ENCODE results near the gene PWWP2B. TPM values are rescaled to one million over a fixed set of nuclear protein-coding genes. Genes with fewer than 3 reads are reported as not detected.

Gene PWWP2B
- polyA plus RNA-seq, 1 experiment: 1.1 TPM

DNA sequence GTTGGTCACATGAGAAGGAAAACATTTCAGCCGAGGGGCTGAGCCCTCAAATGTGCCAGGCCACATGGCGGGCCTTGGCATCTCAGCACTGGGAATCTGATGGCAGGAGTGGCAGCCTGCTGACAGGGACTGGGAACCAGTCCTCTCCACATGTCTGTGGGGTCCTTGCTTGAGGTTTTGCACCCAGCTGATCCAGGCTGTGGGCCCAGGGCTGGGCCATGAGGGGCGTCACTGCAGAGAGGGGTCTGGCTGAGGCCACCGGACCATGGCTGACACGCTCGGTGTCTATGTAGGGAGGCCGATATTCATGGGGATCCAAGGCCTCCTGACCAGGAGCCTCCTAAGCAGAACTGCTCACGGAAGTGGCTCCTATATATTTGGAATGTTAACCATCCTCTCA lies 31.0 kb upstream of the PWWP2B start:
- TF ChIP-seq, protein P1, sequence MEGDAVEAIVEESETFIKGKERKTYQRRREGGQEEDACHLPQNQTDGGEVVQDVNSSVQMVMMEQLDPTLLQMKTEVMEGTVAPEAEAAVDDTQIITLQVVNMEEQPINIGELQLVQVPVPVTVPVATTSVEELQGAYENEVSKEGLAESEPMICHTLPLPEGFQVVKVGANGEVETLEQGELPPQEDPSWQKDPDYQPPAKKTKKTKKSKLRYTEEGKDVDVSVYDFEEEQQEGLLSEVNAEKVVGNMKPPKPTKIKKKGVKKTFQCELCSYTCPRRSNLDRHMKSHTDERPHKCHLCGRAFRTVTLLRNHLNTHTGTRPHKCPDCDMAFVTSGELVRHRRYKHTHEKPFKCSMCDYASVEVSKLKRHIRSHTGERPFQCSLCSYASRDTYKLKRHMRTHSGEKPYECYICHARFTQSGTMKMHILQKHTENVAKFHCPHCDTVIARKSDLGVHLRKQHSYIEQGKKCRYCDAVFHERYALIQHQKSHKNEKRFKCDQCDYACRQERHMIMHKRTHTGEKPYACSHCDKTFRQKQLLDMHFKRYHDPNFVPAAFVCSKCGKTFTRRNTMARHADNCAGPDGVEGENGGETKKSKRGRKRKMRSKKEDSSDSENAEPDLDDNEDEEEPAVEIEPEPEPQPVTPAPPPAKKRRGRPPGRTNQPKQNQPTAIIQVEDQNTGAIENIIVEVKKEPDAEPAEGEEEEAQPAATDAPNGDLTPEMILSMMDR (IDR thresholded peaks at IDR 0.05; ENCODE audit: low read depth, low read length): no peak
- no peak for DNase-seq (ENCODE audit: low read depth, low spot score)
- Histone ChIP-seq H3K9me3 (ENCODE audit: control insufficient read depth, insufficient read depth, low read length) (peaks cover 8% of the 10 kb centered on the region), H3K27ac (ENCODE audit: low read depth, low read length) (no peak overlapping the region), H3K4me3 (ENCODE audit: low read depth, low read length) (no peak overlapping the region), H3K27me3 (ENCODE audit: control insufficient read depth, insufficient read depth, low read length) (no peaks in the 10 kb centered on the region)
- ChIA-PET CTCF (no interaction called here), POLR2A (no interaction called here)

DNA sequence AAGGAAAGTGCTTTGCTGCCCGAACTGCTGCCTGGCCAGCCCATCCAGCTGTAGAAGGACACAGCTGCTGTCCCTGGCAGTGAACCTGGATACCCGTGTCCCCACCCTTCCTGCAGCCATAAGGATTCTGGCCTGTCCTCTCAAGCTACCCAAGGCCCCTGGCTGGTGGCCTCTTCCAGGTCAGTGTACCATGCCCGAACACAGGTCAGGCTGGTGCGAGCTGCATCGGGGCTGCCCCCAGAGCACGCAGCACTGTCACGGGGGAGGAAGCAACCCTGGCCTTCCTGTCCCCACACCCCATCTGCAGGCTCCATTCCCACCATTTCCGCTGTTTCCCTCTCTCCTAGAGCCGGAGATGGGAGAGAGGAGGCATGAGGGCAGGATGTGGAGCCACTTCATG lies 30.5 kb upstream of the PWWP2B start:
- ChIA-PET POLR2A (no interaction called here), CTCF (no interaction called here)
- H3K27ac ChIP-seq (ENCODE audit: low read depth, low read length): no peak overlapping the region
- H3K4me3 ChIP-seq (ENCODE audit: low read depth, low read length): no peak overlapping the region
- no peaks in the 10 kb centered on the region for H3K27me3 ChIP-seq (ENCODE audit: control insufficient read depth, insufficient read depth, low read length)
- TF ChIP-seq, protein P1 (IDR thresholded peaks at IDR 0.05; ENCODE audit: low read depth, low read length): no peak
- no peak for DNase-seq (ENCODE audit: low read depth, low spot score)
- peaks cover 9% of the 10 kb centered on the region for H3K9me3 ChIP-seq (ENCODE audit: control insufficient read depth, insufficient read depth, low read length)

DNA sequence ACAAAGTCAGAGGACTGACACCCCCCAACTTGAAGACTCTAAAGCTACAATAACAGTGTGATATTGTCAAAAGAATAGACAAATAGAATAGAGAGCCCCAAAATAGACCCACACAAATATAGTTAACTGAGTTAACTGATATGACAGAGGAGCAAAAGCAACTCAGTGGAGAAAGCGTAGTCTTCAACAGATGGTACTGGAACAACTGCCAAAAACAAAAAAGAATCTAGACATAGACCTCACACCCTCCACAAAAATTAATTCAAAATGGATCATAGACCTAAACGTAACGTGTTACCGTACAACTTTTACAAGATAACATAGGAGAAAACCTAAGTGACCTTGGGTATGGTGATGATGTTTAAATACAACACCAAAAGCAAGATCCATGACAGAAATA lies 28.6 kb upstream of the PWWP2B start:
- H3K27ac ChIP-seq (ENCODE audit: low read depth, low read length): no peak overlapping the region
- ChIA-PET POLR2A (no interaction called here), CTCF (no interaction called here)

DNA sequence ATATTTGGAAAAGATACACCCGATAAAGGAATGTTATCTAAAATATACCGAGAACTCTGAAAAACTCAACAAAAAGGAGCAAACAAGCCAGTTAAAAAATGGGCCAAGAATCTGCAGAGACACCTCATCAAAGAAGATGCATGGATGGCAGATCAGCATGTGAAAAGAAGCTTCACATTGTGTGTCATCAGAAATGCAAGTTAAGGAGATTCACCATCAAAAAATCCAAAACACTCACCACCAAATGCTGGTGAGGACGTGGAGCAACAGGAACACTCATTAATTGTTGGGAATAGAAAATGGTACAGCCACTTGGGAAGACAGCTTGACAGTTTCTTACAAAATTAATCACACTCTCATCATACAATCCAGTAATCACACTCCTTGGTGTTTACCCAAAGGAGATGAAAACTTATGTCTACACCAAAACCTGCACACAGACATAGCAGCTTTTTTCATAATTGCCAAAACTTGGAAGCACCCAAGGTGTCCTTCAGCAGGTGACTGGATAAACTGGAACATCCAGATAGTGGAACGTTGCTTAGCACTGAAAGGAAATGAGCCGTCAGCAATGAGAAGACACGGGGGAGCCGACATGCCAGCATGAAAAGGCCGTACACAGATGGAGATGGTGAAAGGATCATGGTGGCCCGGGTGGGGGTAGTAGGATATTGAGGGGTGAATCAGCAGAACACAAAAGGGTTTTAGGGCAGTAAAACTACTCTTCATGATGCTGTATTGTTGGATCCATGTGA lies 27.9 kb upstream of the PWWP2B start:
- ChIA-PET CTCF (no interaction called here), POLR2A (no interaction called here)
- TF ChIP-seq, protein P1 (IDR thresholded peaks at IDR 0.05; ENCODE audit: low read depth, low read length): no peak
- Histone ChIP-seq H3K9me3 (ENCODE audit: control insufficient read depth, insufficient read depth, low read length) (peaks cover 13% of the 10 kb centered on the region), H3K27me3 (ENCODE audit: control insufficient read depth, insufficient read depth, low read length) (peaks cover 5% of the 10 kb centered on the region), H3K4me3 (ENCODE audit: low read depth, low read length) (no peak overlapping the region), H3K27ac (ENCODE audit: low read depth, low read length) (no peak overlapping the region)
- DNase-seq (ENCODE audit: low read depth, low spot score): no peak

More for the DNA sequence above, 28.6 kb upstream of the PWWP2B start:
- Histone ChIP-seq H3K27me3 (ENCODE audit: control insufficient read depth, insufficient read depth, low read length) (no peaks in the 10 kb centered on the region), H3K9me3 (ENCODE audit: control insufficient read depth, insufficient read depth, low read length) (peaks cover 13% of the 10 kb centered on the region), H3K4me3 (ENCODE audit: low read depth, low read length) (no peak overlapping the region)
- DNase-seq (ENCODE audit: low read depth, low spot score): no peak
- TF ChIP-seq, protein P1 (IDR thresholded peaks at IDR 0.05; ENCODE audit: low read depth, low read length): no peak

DNA sequence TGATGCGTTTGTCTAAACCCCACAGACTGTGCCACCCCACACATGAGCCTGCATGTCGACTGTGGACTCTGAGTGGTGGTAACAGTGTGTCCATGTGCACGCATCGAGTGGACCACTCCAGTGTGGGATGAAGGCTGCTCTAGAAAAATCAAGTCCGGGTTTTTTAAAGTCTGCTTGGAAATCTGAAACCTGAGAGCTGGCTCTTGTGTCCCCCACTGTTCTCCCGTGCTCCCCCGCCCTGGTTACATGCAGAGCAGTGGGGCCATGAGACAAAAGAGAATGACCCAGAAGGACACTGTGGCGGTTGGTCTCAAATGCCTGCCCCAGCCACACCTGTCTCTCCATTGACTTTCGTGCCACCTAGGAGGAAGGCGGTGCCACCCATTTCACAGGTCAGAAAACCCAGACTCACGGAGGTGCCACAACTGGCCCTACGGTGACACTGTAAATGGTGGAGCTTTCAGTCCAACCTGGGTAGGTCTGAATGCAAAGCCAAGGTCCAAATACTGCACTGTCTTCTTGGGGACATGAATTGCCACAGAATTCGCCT lies 27.3 kb upstream of the PWWP2B start:
- CTCF ChIA-PET: interaction anchor here (0.6 kb wide), 1 partner anchor 783 kb away, joined by 7 read pairs; no protein-coding TSS in a partner anchor
- no peak overlapping the region for H3K4me3 ChIP-seq (ENCODE audit: low read depth, low read length)
- no peak for DNase-seq (ENCODE audit: low read depth, low spot score)

More for the DNA sequence above, 27.3 kb upstream of the PWWP2B start:
- POLR2A ChIA-PET: no interaction called here
- TF ChIP-seq, protein P1 (IDR thresholded peaks at IDR 0.05; ENCODE audit: low read depth, low read length): no peak
- Histone ChIP-seq H3K27ac (ENCODE audit: low read depth, low read length) (no peak overlapping the region), H3K9me3 (ENCODE audit: control insufficient read depth, insufficient read depth, low read length) (peaks cover 8% of the 10 kb centered on the region; the same call in 1 of the 2 replicates), H3K27me3 (ENCODE audit: control insufficient read depth, insufficient read depth, low read length) (peaks cover 6% of the 10 kb centered on the region)
